ENCODE data around the gene ZDHHC16. TPM values are rescaled to one million over a fixed set of nuclear protein-coding genes. Genes with fewer than 3 reads are reported as not detected.

ZDHHC16 gene
- total RNA-seq, 1 donor from 2014 or later = 56.5 TPM

DNA sequence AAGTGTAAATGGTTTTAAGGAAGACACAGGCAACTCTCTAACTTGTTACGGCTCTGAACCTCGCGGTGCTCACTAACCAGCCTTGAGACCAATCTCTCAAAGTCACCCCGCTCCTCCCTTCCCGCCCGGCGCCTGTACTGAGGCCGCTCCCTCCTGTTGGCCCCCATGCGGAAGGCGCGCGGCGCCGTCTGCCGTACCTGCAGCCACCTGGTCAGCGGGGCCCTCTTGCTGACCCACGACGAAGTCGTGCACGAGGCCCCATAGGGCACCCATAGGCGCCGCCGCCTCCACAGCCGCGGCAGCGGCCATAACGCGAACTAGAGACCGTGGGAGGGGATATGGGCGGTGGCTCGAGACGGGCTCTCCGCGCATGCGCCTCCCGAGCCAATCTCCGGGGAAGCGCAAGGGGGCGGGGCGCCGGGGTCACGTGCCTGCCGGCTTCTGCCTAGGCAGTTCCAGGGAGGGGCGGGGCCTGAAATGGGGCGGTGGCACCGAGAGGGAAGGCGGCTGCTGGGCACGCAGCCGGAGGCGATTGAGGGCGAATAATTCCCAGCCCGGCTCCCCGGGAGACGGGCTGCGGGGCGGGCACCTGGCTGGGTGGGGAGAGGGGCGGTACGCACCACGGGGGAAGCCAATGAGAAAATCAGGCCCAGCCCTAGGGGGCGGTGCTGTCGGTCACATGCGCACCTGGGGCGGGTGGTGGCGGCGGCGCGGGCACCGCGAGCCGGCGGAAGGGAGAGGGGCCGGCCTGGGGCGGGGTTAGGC lies 52.3 kb downstream of the ZDHHC16 start, which contains the start of gene MMS19:
Gene MMS19 (minus strand): TSS at position 347 of the 765 bp plus-strand sequence. CDS start 38 bp downstream, at position 309.
- Histone ChIP-seq H3K27me3 (ENCODE audit: low read depth) (no peaks in the 10 kb centered on the region), H3K4me3 (peak within 1 kb of the TSS; percentile 99), H3K27ac (peak within 1 kb of the TSS; percentile 91), H3K4me1 (peaks cover 62% of the 10 kb centered on the region), H3K9me3 (no peaks in the 10 kb centered on the region), H3K36me3 (no peaks in the 10 kb centered on the region)
- peak; percentile 94 to 97 for ATAC-seq
- intact Hi-C loops (cut with DNase I) = no loop called here
- peak; percentile 100 for DNase-seq
- TF ChIP-seq, protein P1, sequence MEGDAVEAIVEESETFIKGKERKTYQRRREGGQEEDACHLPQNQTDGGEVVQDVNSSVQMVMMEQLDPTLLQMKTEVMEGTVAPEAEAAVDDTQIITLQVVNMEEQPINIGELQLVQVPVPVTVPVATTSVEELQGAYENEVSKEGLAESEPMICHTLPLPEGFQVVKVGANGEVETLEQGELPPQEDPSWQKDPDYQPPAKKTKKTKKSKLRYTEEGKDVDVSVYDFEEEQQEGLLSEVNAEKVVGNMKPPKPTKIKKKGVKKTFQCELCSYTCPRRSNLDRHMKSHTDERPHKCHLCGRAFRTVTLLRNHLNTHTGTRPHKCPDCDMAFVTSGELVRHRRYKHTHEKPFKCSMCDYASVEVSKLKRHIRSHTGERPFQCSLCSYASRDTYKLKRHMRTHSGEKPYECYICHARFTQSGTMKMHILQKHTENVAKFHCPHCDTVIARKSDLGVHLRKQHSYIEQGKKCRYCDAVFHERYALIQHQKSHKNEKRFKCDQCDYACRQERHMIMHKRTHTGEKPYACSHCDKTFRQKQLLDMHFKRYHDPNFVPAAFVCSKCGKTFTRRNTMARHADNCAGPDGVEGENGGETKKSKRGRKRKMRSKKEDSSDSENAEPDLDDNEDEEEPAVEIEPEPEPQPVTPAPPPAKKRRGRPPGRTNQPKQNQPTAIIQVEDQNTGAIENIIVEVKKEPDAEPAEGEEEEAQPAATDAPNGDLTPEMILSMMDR (IDR thresholded peaks at IDR 0.05) = no peak

DNA sequence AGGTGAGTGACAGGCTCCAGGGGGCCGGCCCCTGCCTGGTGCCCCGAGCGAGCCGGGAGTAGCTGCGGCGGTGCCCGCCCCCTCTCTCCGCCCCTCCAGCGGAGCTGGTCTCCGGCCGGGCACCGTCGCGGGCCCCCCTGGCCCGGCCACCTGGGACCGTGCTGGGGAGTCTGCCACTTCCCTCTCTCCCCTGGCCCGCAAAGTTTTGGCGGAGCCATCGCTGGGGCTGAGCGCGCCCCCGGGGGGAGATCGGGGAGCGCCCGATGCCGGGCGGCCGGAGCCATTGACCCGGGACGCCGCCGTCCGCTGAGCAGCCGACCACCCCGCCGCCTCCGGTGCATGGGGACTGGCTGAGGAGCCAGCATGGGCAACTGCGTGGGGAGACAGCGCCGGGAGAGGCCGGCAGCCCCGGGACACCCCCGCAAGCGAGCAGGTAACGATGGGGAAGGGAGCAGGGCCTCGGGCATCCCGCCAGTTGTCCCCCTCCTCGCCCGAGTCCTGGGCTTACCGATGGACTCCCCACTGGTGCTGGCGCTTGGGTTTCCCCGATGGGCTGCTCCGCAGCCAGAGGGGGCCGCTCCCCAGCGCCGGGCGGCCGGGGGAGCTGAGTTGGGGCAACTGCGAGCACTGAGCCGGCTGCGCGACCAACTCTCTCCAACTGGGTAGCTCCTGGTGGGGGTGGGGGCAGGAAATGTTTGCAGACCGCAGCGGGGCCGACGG lies 53.0 kb downstream of the ZDHHC16 start, which contains the start of gene UBTD1:
Gene UBTD1 (plus strand): TSS at position 84 of the 720 bp plus-strand sequence. CDS start 280 bp downstream, at position 364.
- ATAC-seq (peak; percentile 16 to 18), DNase-seq (peak; percentile 77)
- Histone ChIP-seq H3K4me3 (peak within 1 kb of the TSS; percentile 99), H3K27ac (peak within 1 kb of the TSS; percentile 91), H3K27me3 (ENCODE audit: low read depth) (no peaks in the 10 kb centered on the region), H3K36me3 (no peaks in the 10 kb centered on the region), H3K9me3 (no peaks in the 10 kb centered on the region), H3K4me1 (peaks cover 62% of the 10 kb centered on the region)
- TF ChIP-seq, protein P1 (IDR thresholded peaks at IDR 0.05) = no peak
- intact Hi-C loops (cut with DNase I) = no loop called here

- TF ChIP-seq, protein P1 (IDR thresholded peaks at IDR 0.05) = no peak
- Histone ChIP-seq H3K27ac (peak overlapping the region; percentile 91), H3K27me3 (ENCODE audit: low read depth) (no peaks in the 10 kb centered on the region), H3K9me3 (no peaks in the 10 kb centered on the region), H3K4me1 (peaks cover 56% of the 10 kb centered on the region), H3K4me3 (peak overlapping the region; percentile 99), H3K36me3 (no peaks in the 10 kb centered on the region)
- intact Hi-C loops (cut with DNase I) = no loop called here
- ATAC-seq (no peak), DNase-seq (peak; percentile 81)
Observed at GRCh38 chr10:97499561-97500296, 53.8 kb downstream of the ZDHHC16 start.

DNA sequence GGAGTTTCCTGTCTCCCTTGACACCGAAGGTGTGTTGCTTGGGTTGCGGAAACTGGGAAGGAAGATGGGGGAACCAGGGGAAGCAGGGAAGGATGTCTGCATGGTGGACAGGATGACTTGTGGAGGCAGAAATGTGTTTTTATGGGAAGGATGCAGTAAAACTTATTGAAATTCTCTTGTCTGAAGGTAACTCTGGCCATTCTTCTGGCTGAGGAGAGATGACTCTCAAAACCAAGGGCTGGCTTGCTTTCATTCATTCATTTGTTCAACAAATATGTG lies 54.3 kb downstream of the ZDHHC16 start:
- Histone ChIP-seq H3K4me1 (peaks cover 55% of the 10 kb centered on the region), H3K9me3 (no peaks in the 10 kb centered on the region), H3K27me3 (ENCODE audit: low read depth) (no peaks in the 10 kb centered on the region), H3K4me3 (peak overlapping the region; percentile 99), H3K27ac (peak overlapping the region; percentile 91), H3K36me3 (no peaks in the 10 kb centered on the region)
- intact Hi-C loops (cut with DNase I) = no loop called here
- TF ChIP-seq, protein P1 (IDR thresholded peaks at IDR 0.05) = no peak
- ATAC-seq (no peak), DNase-seq (no peak)

DNA sequence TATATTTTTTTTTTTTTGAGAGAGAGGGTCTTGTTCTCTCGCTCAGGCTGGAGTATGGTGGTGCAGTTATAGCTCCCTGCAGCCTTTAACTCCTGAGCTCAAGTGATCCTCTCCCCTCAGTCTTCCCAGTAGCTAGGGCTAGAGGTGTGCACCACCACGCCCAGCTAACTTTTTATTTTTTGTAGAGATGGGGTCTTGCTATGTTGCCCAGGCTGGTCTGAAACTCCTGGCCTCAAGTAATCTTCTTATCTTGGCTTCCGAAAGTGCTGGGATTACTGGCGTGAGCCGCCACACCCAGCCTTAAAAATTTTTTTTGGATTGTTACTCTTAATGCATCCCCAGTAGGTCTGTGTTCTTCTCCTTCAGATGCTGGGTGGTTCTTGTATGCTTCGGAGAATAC lies 56.9 kb downstream of the ZDHHC16 start:
- Histone ChIP-seq H3K9me3 (no peaks in the 10 kb centered on the region), H3K27me3 (ENCODE audit: low read depth) (no peaks in the 10 kb centered on the region), H3K4me3 (no peak overlapping the region), H3K27ac (peak overlapping the region; percentile 91), H3K4me1 (peaks cover 35% of the 10 kb centered on the region), H3K36me3 (no peaks in the 10 kb centered on the region)
- TF ChIP-seq, protein P1 (IDR thresholded peaks at IDR 0.05) = no peak
- ATAC-seq (no peak), DNase-seq (no peak)
- intact Hi-C loops (cut with DNase I) = no loop called here
